ENCODE measurements around the gene FAM25A.

GRCh38 chr10:87053577-87054181 lies 33.6 kb downstream of the FAM25A start:
- no peak for TF ChIP-seq CTCF (IDR thresholded peaks at IDR 0.05; ENCODE audit: poor library complexity, severe bottlenecking)
- TF ChIP-seq POLR2AphosphoS5 (IDR thresholded peaks at IDR 0.05) = no peak
- TF ChIP-seq SMC3 (conservative IDR thresholded peaks at IDR 0.05; ENCODE audit: poor library complexity) = no peak
- no peak for TF ChIP-seq EZH2 (IDR thresholded peaks at IDR 0.05; ENCODE audit: borderline replicate concordance, insufficient read depth, low read length, poor library complexity, severe bottlenecking)
- no peak for TF ChIP-seq EP300 (conservative IDR thresholded peaks at IDR 0.05; ENCODE audit: poor library complexity, severe bottlenecking)
- TF ChIP-seq MXI1 (conservative IDR thresholded peaks at IDR 0.05; ENCODE audit: poor library complexity, severe bottlenecking) = no peak
- no peak for TF ChIP-seq REST (IDR thresholded peaks at IDR 0.05; ENCODE audit: borderline replicate concordance)
